BLaER1 treated with 17β-estradiol and CSF1 and Interleukin-3, amounts not matched to agents 10 nM and 100 nM (cell line): ENCODE data around the gene ACSM6.

ENCODE experiments used
- H3K27ac ChIP-seq, 11 experiments: shearing (Covaris generic); formaldehyde crosslinking; 2 replicates each; pipeline ENCODE4 v1.8.1; 2022
- H3K27me3 ChIP-seq, 11 experiments: shearing (Covaris generic); formaldehyde crosslinking; 2 replicates each; pipeline ENCODE4 v1.8.1; 2022
- H3K36me3 ChIP-seq, 11 experiments: shearing (Covaris generic); formaldehyde crosslinking; 2 replicates each; pipeline ENCODE4 v1.8.1; 2022
- H3K4me1 ChIP-seq, 10 experiments: shearing (Covaris generic); formaldehyde crosslinking; 2 replicates each; pipeline ENCODE4 v1.8.1; 2022
- H3K4me2 ChIP-seq, 11 experiments: shearing (Covaris generic); formaldehyde crosslinking; 2 replicates each; pipeline ENCODE4 v1.8.1; 2022
- H3K4me3 ChIP-seq, 10 experiments: shearing (Covaris generic); formaldehyde crosslinking; 2 replicates each; pipeline ENCODE4 v1.8.1; 2022
- H3K9ac ChIP-seq, 11 experiments: shearing (Covaris generic); formaldehyde crosslinking; 2 replicates each; pipeline ENCODE4 v1.8.1; 2022
- H3K9me3 ChIP-seq, 11 experiments: shearing (Covaris generic); formaldehyde crosslinking; replicated peaks in 1 of 11; 2 replicates each; pipeline ENCODE4 v1.8.1; 2022
- H4K20me1 ChIP-seq, 11 experiments: shearing (Covaris generic); formaldehyde crosslinking; 2 replicates each; pipeline ENCODE4 v1.8.1; 2022
- Cebpa-rat ChIP-seq, 11 experiments: shearing (Covaris generic); IDR thresholded peaks; 2 replicates each; pipeline ENCODE4 v1.8.1; 2022

The ACSM6 gene

DNA sequence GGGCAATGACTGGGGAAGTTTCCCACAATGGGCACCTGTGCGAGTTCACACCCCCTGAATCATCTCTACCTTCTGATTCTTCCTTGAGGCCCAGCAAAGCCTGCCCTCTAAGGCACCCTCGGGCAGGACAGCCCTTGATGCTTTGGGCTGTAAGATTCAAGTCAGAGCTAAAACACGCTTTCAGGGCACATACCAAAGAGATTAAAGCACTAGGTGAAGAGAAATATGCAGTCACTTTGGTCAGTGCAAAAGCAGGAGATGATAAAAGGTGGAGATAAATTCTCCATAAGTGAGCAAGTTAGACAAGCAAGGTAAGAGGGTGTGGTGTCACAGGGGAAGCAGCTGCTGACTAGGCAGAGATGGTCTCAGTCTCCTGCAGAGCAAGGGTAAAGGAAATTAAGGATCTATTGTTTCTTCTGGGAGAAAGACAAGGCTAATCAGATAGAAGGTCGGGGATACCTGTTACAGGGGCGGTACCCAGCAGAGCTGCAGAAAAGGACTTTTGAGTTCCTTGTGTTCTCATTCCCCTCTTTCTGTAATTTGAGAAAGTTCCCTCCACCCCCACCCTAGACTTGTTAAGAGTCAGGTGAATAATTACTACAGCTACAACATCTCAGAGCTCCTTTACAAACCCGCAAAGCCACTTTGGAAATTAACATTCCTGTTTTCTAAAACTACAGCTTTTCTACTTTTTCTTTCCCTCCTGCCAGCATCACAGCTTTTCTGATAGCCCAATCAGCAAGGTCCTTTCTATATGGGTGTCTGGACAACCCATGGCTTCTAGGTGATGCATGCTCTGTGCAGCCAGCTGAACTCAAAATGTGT, 70.4 kb downstream of the ACSM6 start:
- Histone ChIP-seq H3K27ac (peak overlapping the region in 1 of 11 experiments; percentile 27; a peak in 2 of 22 replicates), H3K27me3 (no peaks in the 10 kb centered on the region), H3K9ac (no peak overlapping the region), H3K4me2 (no peak overlapping the region; a peak in 1 of 22 replicates), H3K4me1 (peaks cover 0 to 31% (median 0%) of the 10 kb centered on the region in 10 experiments; a peak in 7 of 20 replicates), H3K4me3 (no peak overlapping the region), H4K20me1 (peaks cover 0 to 13% (median 0%) of the 10 kb centered on the region in 11 experiments; a peak in 2 of 22 replicates), H3K36me3 (peaks cover 32 to 99% (median 89%) of the 10 kb centered on the region in 11 experiments), H3K9me3 (peaks cover 0 to 7% (median 0%) of the 10 kb centered on the region in 11 experiments; a peak in 4 of 22 replicates)
- TF ChIP-seq Cebpa-rat (IDR thresholded peaks at IDR 0.05): no peak

- no peak overlapping the region for H3K4me3 ChIP-seq
- no peak overlapping the region for H3K9ac ChIP-seq
- H3K36me3 ChIP-seq: peaks cover 32 to 99% (median 89%) of the 10 kb centered on the region in 11 experiments
- peaks cover 0 to 13% (median 0%) of the 10 kb centered on the region in 11 experiments; a peak in 4 of 22 replicates for H4K20me1 ChIP-seq
- H3K4me1 ChIP-seq: peaks cover 0 to 24% (median 0%) of the 10 kb centered on the region in 10 experiments; a peak in 7 of 20 replicates
- no peaks in the 10 kb centered on the region for H3K9me3 ChIP-seq
- TF ChIP-seq Cebpa-rat (IDR thresholded peaks at IDR 0.05): no peak
- H3K27ac ChIP-seq: peak overlapping the region in 2 of 11 experiments; percentile 57 to 79; a peak in 2 of 22 replicates
- H3K4me2 ChIP-seq: no peak overlapping the region
- H3K27me3 ChIP-seq: no peaks in the 10 kb centered on the region
Observed at GRCh38 chr10:95265572-95265971, 71.5 kb downstream of the ACSM6 start.

DNA sequence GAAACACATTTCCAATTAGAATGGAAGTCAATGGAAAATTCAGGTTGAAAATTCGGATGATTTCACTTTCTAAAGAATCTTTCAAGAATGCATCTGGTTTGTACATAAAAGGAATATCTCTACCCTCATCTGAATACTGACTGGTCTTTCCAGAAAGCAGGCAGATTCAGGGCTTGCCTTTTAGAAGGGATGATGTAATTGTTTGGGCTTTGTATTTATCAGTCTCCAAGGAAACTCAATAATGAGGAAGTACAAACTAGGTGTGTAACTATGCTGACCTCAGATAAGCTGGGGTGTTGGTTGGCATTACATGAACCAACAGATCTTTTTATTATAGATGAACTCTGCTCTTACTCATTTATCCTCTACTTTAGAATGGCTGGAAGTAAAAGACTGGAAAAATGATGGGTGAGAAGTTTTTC, 72.6 kb downstream of the ACSM6 start:
- Histone ChIP-seq H3K4me3 (no peak overlapping the region), H3K36me3 (peaks cover 32 to 99% (median 89%) of the 10 kb centered on the region in 11 experiments), H3K9me3 (no peaks in the 10 kb centered on the region), H3K4me2 (no peak overlapping the region), H3K27ac (peak overlapping the region in 7 of 11 experiments; percentile 3 to 79 (median 48); a peak in 9 of 22 replicates), H3K9ac (peak overlapping the region in 2 of 11 experiments; percentile 11 to 49; a peak in 4 of 22 replicates), H4K20me1 (peaks cover 0 to 17% (median 0%) of the 10 kb centered on the region in 11 experiments; a peak in 5 of 22 replicates), H3K27me3 (no peaks in the 10 kb centered on the region), H3K4me1 (peaks cover 0 to 16% (median 0%) of the 10 kb centered on the region in 10 experiments; a peak in 6 of 20 replicates)
- no peak for TF ChIP-seq Cebpa-rat (IDR thresholded peaks at IDR 0.05)

- Histone ChIP-seq H3K9me3 (no peaks in the 10 kb centered on the region), H3K27me3 (no peaks in the 10 kb centered on the region), H3K4me1 (peaks cover 0 to 16% (median 0%) of the 10 kb centered on the region in 10 experiments; a peak in 6 of 20 replicates), H3K36me3 (peaks cover 32 to 97% (median 86%) of the 10 kb centered on the region in 11 experiments), H4K20me1 (peaks cover 0 to 22% (median under 1%) of the 10 kb centered on the region in 11 experiments; a peak in 6 of 22 replicates), H3K4me3 (no peak overlapping the region), H3K4me2 (no peak overlapping the region), H3K27ac (peak overlapping the region in 1 of 11 experiments; percentile 79; a peak in 3 of 22 replicates), H3K9ac (no peak overlapping the region)
- no peak for TF ChIP-seq Cebpa-rat (IDR thresholded peaks at IDR 0.05)
Observed at GRCh38 chr10:95267251-95267650, 73.2 kb downstream of the ACSM6 start.

- no peaks in the 10 kb centered on the region for H3K27me3 ChIP-seq
- H4K20me1 ChIP-seq: peaks cover 0 to 34% (median 9%) of the 10 kb centered on the region in 11 experiments; a peak in 9 of 22 replicates
- TF ChIP-seq Cebpa-rat (IDR thresholded peaks at IDR 0.05): no peak
- peaks cover 27 to 96% (median 83%) of the 10 kb centered on the region in 11 experiments for H3K36me3 ChIP-seq
- H3K4me2 ChIP-seq: no peak overlapping the region
- H3K4me3 ChIP-seq: no peak overlapping the region
- H3K9ac ChIP-seq: no peak overlapping the region
- H3K9me3 ChIP-seq: no peaks in the 10 kb centered on the region
- peak overlapping the region in 1 of 11 experiments; percentile 79; a peak in 1 of 22 replicates for H3K27ac ChIP-seq
- H3K4me1 ChIP-seq: peaks cover 0 to 16% (median 0%) of the 10 kb centered on the region in 10 experiments; a peak in 5 of 20 replicates
Observed at GRCh38 chr10:95268438-95268837, 74.4 kb downstream of the ACSM6 start.

DNA sequence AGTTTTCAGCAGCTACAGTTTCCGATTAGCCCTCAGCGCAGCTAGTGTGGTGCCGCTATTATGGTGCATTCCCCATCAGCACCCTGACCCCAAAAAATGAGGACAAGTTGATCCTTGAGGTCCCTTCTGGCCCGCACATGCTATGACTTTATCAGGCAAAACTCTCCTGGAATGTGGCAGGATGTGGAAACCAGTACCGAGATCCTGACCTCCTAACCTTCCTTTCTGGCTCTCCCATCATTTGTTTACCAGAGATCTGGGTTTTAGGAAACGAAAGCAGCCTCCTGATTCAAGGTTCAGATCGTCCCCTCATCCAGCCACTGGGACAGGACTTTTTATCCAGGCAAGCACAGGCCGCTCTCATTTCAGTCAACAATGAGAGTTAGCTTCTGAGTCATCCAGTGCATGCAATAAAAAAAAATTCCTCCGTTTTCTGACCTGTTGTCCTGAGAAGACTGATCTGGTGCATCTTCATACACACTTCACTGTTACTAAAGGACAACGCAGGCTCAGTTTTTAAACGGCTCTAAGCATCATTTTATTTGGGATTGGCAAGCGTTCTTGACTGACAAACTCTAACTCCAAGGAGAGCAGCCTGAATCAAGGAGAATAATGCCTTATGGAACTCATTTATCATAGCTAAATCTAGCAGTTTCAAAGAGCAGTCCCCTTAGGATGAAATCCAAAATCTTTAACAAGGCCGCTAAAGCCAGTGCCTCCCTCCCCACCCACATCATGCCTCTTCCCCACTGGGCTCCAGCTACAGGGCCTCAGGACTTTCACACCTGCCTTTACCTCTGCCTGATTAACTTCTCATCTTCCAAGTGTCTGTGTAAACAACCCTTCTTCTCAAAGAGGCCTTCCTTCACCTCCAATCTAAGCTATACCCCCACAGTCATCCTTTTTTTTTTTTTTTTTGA, 79.6 kb downstream of the ACSM6 start:
- TF ChIP-seq Cebpa-rat (IDR thresholded peaks at IDR 0.05): no peak
- H3K9ac ChIP-seq: no peak overlapping the region
- no peak overlapping the region for H3K27ac ChIP-seq
- no peak overlapping the region for H3K4me3 ChIP-seq
- H3K27me3 ChIP-seq: no peaks in the 10 kb centered on the region
- H3K4me1 ChIP-seq: peaks cover 0 to 27% (median 24%) of the 10 kb centered on the region in 10 experiments; a peak in 17 of 20 replicates
- no peak overlapping the region for H3K4me2 ChIP-seq
- peaks cover 12 to 87% (median 56%) of the 10 kb centered on the region in 11 experiments for H3K36me3 ChIP-seq
- peaks cover 0 to 69% (median 27%) of the 10 kb centered on the region in 11 experiments; a peak in 14 of 22 replicates for H4K20me1 ChIP-seq
- H3K9me3 ChIP-seq: peaks cover 0 to 4% (median 0%) of the 10 kb centered on the region in 11 experiments; a peak in 1 of 22 replicates

DNA sequence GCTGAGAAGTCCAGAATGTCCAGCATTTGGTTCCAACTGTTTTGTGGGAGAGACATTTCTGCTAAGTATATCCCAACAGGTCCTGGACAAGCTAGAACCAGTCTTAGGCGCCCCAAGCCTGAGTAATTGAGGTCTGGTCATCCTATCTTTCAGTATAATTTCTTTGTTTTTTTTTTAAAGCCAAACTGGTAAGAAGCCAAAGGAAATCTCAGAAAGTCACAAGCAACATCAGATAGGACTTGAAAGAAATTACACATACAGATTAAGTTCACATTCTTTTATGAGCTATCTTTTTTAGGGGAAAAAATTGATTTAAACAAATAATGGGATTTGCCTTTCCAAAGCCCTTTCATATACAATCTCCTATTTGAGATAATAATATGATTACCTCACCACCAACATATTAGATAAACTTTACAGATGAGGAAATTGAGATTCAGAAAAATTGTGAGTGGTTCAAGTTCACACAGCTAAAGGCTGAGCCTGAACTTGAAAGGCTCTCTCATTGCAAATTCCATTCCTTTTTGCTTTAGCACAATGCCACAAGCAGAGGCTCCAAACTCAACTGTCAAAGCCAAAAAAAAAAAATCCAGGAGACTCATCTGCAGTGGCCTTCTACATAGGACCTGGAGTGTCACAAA, 81.8 kb downstream of the ACSM6 start:
- H3K9ac ChIP-seq: no peak overlapping the region
- no peak overlapping the region; a peak in 1 of 22 replicates for H3K27ac ChIP-seq
- TF ChIP-seq Cebpa-rat (IDR thresholded peaks at IDR 0.05): no peak
- peaks cover 0 to 86% (median 39%) of the 10 kb centered on the region in 11 experiments; a peak in 14 of 22 replicates for H4K20me1 ChIP-seq
- H3K4me2 ChIP-seq: peak overlapping the region in 4 of 11 experiments; percentile 2 to 43 (median 36); a peak in 3 of 22 replicates
- peaks cover 0 to 4% (median 0%) of the 10 kb centered on the region in 11 experiments; a peak in 1 of 22 replicates for H3K9me3 ChIP-seq
- no peaks in the 10 kb centered on the region for H3K27me3 ChIP-seq
- peaks cover 0 to 47% (median 43%) of the 10 kb centered on the region in 10 experiments; a peak in 18 of 20 replicates for H3K4me1 ChIP-seq
- H3K4me3 ChIP-seq: no peak overlapping the region
- H3K36me3 ChIP-seq: peaks cover 0 to 69% (median 34%) of the 10 kb centered on the region in 11 experiments; a peak in 20 of 22 replicates
